GM23338 (cell line): ENCODE results near the gene DDX60.

Source experiments
- CTCF ChIP-seq, 2 experiments: fragments of 200-600 bp in 1 of 2; sonication (generic) in 1 of 2; conservative IDR thresholded peaks; 2 replicates each; pipeline versions ENCODE4 v1.5.1 to v1.6.1; 2016 to 2017; ENCODE audit warnings: antibody characterized with exemption in 2 of 2, low read depth in 2 of 2, mild to moderate bottlenecking in 2 of 2, moderate library complexity in 1 of 2
- POLR2AphosphoS5 ChIP-seq: IDR thresholded peaks from 2 replicates; pipeline ENCODE4 v1.6.1; 2016; ENCODE audit warnings: antibody characterized with exemption, low read depth
- TF ChIP-seq, protein P1 (sequence below): IDR thresholded peaks from one replicate; pipeline ENCODE4 v1.6.1; 2018; ENCODE audit warnings: antibody characterized with exemption; ENCODE audit not compliant: unreplicated experiment

DNA sequence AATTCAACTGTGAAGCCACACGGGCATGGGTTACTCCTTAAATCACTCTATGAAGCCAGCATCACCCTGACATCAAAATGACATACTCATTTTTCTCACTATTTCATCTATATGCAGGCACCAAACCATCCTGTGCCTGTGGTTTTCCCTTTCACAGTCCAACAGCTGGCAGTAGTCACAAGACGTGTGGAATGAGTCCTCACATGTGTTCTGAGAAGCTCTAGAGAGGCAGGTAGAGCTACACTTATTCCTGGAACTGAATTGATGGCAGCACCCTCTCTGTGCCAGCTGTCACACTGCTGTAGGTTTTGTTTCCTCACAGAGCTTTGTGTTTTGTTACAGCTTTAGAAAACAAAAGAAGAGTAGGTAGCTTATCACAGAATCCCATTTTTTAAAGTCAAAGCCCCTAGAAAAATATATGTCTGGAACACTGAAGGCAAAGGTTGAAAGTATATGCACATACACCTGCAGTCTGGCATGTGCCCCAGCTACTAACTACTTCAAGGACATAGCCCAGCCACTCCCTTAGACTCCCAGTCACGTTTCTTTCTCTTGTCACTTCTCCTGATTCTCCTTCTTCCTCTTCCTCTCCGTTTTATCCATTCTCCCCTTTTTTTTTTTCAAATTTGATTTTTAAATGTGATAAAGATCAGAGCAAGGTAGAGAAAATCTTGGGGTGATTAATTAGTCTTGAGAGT lies 119.1 kb downstream of the DDX60 start:
- TF ChIP-seq CTCF (conservative IDR thresholded peaks at IDR 0.05; ENCODE audit: low read depth in 2 of 2) (no peak), POLR2AphosphoS5 (no peak)
- TF ChIP-seq, protein P1, sequence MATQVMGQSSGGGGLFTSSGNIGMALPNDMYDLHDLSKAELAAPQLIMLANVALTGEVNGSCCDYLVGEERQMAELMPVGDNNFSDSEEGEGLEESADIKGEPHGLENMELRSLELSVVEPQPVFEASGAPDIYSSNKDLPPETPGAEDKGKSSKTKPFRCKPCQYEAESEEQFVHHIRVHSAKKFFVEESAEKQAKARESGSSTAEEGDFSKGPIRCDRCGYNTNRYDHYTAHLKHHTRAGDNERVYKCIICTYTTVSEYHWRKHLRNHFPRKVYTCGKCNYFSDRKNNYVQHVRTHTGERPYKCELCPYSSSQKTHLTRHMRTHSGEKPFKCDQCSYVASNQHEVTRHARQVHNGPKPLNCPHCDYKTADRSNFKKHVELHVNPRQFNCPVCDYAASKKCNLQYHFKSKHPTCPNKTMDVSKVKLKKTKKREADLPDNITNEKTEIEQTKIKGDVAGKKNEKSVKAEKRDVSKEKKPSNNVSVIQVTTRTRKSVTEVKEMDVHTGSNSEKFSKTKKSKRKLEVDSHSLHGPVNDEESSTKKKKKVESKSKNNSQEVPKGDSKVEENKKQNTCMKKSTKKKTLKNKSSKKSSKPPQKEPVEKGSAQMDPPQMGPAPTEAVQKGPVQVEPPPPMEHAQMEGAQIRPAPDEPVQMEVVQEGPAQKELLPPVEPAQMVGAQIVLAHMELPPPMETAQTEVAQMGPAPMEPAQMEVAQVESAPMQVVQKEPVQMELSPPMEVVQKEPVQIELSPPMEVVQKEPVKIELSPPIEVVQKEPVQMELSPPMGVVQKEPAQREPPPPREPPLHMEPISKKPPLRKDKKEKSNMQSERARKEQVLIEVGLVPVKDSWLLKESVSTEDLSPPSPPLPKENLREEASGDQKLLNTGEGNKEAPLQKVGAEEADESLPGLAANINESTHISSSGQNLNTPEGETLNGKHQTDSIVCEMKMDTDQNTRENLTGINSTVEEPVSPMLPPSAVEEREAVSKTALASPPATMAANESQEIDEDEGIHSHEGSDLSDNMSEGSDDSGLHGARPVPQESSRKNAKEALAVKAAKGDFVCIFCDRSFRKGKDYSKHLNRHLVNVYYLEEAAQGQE = no peak
